NCI-H1092 treated with DMSO at 0.1 percent for 48 hours (cell line): ENCODE measurements around the gene DNAJB1.

Experiments used
- DNase-seq: peaks from one replicate; lab custom pipeline; 2025; lab: John Stamatoyannopoulos, UW

Gene DNAJB1

GRCh38 chr19:14496029-14496833 is 22.0 kb downstream of the DNAJB1 start, which contains the start of gene GIPC1:
TSS of gene GIPC1 (minus strand) at chr19:14496127. CDS start at chr19:14482976, 13,151 bp downstream.
- DNase-seq: peak; percentile 98

GRCh38 chr19:14495672-14496028 is 22.5 kb downstream of the DNAJB1 start:
- no peak for DNase-seq

GRCh38 chr19:14494910-14495671 is 23.1 kb downstream of the DNAJB1 start:
- no peak for DNase-seq

GRCh38 chr19:14494411-14494810 is 23.8 kb downstream of the DNAJB1 start:
- DNase-seq: no peak

- no peak for DNase-seq
Observed at GRCh38 chr19:14492756-14493337, 25.4 kb downstream of the DNAJB1 start.

- DNase-seq: no peak
Observed at GRCh38 chr19:14487370-14488125, 30.6 kb downstream of the DNAJB1 start.

GRCh38 chr19:14482172-14482941 is 35.8 kb downstream of the DNAJB1 start:
- DNase-seq: no peak

GRCh38 chr19:14480700-14481079 is 37.5 kb downstream of the DNAJB1 start:
- no peak for DNase-seq

GRCh38 chr19:14479975-14480699 is 38.1 kb downstream of the DNAJB1 start:
- DNase-seq: no peak

- DNase-seq: no peak
Observed at GRCh38 chr19:14479309-14479974, 38.8 kb downstream of the DNAJB1 start.

GRCh38 chr19:14478113-14478545 is 40.1 kb downstream of the DNAJB1 start:
- no peak for DNase-seq

GRCh38 chr19:14477418-14478112 is 40.6 kb downstream of the DNAJB1 start:
- DNase-seq: no peak

GRCh38 chr19:14476673-14477401 is 41.4 kb downstream of the DNAJB1 start:
- DNase-seq: no peak

- DNase-seq: no peak
Observed at GRCh38 chr19:14476327-14476672, 41.9 kb downstream of the DNAJB1 start.

- DNase-seq: no peak
Observed at GRCh38 chr19:14475251-14476073, 42.7 kb downstream of the DNAJB1 start, which contains the start of gene PTGER1. TSS of gene PTGER1 (minus strand) at chr19:14475354. CDS start at chr19:14474320, 1,034 bp downstream.

GRCh38 chr19:14474827-14475226 is 43.4 kb downstream of the DNAJB1 start:
- no peak for DNase-seq

GRCh38 chr19:14473978-14474578 is 44.1 kb downstream of the DNAJB1 start:
- no peak for DNase-seq
